Mononuclear cell (primary cell): Measurements from ENCODE around the gene SS18L1. TPM values are rescaled to one million over a fixed set of nuclear protein-coding genes. Genes with fewer than 3 reads are reported as not detected.

Experiments used
- H3K27me3 ChIP-seq: 2 replicates; pipeline ENCODE4 v1.6.0; 2011; ENCODE audit warnings: low read length, control low read depth; ENCODE audit not compliant: insufficient read depth
- H3K4me1 ChIP-seq: 2 replicates; pipeline ENCODE4 v1.5.1; 2011; ENCODE audit warnings: mild to moderate bottlenecking, low read length, control low read depth; ENCODE audit not compliant: insufficient read depth
- H3K4me3 ChIP-seq: 2 replicates; pipeline ENCODE4 v1.5.1; 2011; ENCODE audit warnings: mild to moderate bottlenecking, low read length, moderate library complexity
- H3K9me3 ChIP-seq: 2 replicates; pipeline ENCODE4 v1.5.1; 2011; ENCODE audit warnings: low read depth, mild to moderate bottlenecking, control low read depth, low read length
- total RNA-seq: library from RNA; depleted of rRNA; stranded (reverse); fragments of >200 nt; gene quantifications from one replicate; pipeline ENCODE4 v1.2.3, GENCODE V29; 2012

The SS18L1 gene
- total RNA-seq, 1 donor = 6.3 TPM

DNA sequence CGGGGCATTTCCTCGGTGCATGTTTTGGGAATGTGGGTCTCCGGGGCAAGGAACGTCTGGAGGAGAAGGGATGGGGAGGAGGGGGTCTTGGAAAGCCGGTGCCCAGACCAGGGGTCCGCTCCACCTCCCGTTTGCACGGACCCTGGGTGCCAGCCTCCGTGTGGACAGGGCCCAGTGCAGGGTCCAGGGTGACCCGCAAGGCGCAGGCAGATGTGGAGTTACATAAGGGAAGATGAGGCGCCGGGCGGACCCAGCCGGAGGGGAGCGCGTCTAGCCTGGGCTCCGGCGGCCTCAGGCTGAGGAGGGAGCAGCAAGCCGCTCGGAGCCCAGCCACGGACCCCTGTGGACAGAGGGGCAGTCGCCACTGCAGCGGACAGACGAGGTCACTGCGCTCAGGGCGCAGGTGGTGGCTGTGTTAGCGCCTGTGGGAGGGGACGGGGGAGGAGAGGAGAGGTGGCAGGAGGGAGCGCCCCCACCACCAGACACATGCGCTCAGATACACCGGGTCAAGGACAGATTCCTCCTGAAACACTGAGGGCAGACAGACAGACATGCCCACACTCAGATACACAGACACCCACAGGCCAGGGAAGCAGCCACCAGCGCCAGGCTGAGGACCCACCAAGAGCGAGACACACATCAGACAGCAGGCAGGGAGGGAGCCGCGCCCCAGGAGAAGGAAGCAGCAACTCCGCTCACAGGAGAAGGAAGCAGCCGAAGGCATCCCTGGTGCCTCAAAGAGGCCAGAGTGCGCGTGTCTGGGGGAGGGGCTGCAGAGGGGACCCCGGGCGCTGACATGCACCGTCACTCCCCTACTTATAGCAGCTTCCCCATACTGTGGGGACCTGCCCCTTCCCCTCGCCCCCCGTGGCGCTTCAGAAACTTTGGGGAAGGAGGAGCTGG, 77.3 kb downstream of the SS18L1 start:
- Histone ChIP-seq H3K4me3 (no peak overlapping the region), H3K27me3 (peaks cover 24% of the 10 kb centered on the region), H3K4me1 (no peaks in the 10 kb centered on the region), H3K9me3 (no peaks in the 10 kb centered on the region)

DNA sequence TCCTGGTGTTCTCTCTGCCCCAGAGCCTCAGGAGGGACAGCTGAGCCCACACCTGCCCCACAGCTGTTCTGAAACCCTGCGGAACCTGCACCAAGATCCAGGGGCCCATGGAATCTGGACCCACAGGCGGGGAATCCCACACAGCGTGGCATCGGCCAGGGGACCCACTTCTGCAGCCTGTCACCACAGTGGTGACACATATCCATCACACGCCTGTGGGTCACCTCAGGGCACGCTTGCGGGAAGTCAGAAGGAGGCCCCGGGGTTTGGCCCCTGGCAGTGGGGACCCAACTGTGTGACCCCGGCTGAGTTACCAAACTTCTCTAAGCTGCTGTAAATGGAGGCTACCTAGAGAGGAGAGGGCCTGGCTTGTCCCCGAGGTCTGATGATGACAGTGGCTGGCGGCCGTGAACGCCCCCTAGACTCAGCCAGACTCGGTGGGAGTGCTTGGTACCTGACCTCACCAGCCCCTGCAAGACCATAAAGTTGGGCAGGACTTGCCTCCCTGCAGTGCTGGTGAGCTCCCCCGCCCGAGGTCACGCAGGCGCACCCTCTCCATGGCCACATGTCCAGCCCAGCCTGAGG, 78.8 kb downstream of the SS18L1 start:
- Histone ChIP-seq H3K4me1 (no peaks in the 10 kb centered on the region), H3K9me3 (no peaks in the 10 kb centered on the region), H3K4me3 (no peak overlapping the region), H3K27me3 (peaks cover 24% of the 10 kb centered on the region)

DNA sequence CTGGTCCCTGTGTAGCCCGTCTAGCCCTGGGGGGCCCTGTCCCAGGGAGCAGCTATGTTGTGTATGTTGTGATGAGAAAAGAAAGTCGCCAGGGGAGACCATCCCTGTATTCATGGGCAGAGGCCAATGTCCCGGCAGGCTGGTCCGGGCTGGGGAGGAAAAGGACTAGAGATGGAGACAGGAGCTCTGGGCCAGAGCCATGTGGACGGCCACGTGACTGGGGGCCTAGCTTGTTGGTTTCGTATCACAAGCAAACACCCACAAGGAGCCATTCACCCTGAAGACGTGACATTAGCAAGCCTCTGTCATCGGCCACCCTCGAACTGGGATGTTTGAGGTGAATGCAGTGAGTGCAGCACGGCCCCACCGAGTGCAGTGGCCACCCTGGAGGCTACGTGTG, 79.4 kb downstream of the SS18L1 start:
- H3K4me1 ChIP-seq = no peaks in the 10 kb centered on the region
- no peaks in the 10 kb centered on the region for H3K9me3 ChIP-seq
- no peak overlapping the region for H3K4me3 ChIP-seq
- peaks cover 24% of the 10 kb centered on the region for H3K27me3 ChIP-seq

DNA sequence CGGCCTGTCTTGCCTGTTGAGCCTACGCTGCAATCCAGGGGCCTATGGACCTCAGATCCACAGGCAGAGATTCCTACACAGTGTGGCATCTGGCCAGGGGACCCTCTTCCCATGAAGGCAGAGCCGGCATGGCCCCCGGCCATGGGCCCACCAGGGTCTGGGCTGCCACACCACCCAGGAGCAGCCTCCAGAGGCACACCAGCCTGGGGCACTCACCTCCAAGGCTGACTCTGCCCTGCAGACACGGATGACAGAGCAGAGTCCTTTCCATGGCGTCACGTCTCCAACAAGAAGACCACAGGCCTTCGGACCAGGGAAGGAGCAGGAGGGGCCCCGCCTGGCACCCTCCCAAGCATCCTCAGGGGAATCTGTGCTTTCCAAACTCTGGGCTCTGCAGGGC, 80.0 kb downstream of the SS18L1 start:
- H3K9me3 ChIP-seq = no peaks in the 10 kb centered on the region
- H3K4me1 ChIP-seq = no peaks in the 10 kb centered on the region
- peaks cover 19% of the 10 kb centered on the region for H3K27me3 ChIP-seq
- H3K4me3 ChIP-seq = no peak overlapping the region

DNA sequence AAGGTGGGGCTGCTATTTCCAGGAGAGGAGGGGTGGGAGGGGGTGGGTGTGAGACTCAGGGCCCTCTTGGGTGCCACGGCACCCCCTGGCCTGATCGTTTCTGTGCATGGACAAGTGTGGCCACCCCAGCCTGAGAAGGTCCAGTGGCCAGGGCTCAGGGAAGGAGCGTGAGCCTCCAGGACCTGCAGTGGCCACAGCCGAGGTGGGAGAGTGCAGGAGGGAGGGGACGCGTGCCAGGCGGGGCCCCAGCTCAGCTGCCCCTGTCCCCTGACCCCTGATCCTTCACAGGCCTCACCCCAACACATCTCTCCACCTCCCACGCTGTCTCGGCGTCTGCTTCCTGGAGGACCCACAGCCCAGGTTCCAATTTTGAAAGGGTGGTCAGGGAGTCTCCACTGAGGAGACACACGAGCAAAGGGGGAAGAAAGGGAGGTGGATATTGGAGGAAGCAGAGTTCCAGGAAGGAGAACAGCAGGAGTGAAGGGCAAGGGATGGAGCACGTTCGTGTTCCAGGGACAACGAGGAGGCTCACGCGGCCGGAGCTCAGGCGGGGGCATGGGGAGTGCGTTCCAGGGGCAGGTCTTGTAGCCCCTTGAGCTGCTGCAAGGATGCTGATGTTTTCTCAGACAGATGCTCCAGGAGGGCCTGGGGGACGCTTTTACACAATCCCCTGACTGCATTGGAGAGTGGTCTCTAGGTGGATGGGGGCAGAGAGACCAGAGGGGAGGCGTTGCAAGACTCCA, 80.7 kb downstream of the SS18L1 start:
- no peaks in the 10 kb centered on the region for H3K4me1 ChIP-seq
- no peaks in the 10 kb centered on the region for H3K9me3 ChIP-seq
- no peak overlapping the region for H3K4me3 ChIP-seq
- peaks cover 16% of the 10 kb centered on the region for H3K27me3 ChIP-seq

DNA sequence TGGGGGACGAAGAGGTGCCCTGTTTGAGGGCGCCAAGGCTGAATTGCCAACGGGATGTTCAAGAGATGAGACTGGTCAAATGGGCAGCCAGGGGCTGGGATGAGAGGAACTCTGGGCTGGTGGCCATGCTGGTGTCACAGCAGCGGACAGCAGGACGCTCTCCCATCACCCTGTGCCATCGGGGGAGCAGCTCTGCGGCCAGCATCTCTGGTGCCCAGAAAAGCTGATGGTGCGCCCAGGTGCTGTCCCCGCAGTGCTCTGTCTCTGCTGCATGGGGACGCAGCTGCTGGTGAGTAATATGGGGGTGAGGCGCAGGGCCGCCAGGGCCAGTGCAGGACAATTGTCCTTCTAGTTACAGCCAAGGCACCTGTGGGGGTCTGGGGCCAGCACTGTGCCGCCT, 81.5 kb downstream of the SS18L1 start:
- H3K4me3 ChIP-seq = no peak overlapping the region
- H3K27me3 ChIP-seq = peaks cover 16% of the 10 kb centered on the region
- no peaks in the 10 kb centered on the region for H3K9me3 ChIP-seq
- no peaks in the 10 kb centered on the region for H3K4me1 ChIP-seq

DNA sequence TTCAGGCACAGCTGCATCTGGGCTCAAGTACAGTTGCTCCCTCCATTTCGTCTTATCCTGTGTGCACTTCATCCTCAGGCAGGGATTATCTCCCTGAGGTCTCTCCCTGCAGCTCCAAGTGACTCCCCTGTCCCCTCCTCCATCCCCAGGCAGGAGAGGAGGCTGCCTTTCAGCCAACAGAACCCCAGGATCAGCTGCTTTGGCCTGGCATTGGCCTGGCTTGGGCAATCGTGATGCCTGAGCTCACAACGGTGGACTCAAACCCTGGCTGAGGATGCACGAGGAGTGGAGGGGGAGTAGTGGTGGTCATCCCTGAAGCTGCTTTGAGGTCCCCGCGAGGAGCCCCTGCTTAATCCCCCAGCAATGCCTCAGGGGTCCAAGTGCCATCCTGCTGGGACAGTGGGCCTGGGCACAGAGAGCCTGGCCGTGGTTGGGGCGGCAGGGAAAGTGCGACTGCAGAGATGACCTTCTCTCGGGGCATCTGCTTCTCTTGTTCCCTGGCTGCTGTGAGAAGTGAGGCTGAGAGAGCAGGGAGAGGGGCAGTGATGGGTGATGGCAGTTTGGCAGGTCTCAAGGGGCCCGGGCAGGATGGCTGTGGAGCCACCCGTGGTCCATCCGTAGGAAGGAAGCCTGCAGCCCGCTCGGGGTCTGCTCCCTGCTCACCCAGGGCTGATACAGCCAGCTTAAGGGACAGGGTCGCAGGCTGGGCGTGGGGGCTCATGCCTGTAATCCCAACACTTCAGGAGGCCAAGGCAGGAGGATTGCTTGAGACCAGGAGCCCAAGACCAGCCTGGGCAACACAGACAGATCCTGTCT, 82.5 kb downstream of the SS18L1 start:
- Histone ChIP-seq H3K27me3 (peaks cover 10% of the 10 kb centered on the region), H3K4me1 (no peaks in the 10 kb centered on the region), H3K9me3 (no peaks in the 10 kb centered on the region), H3K4me3 (no peak overlapping the region)

DNA sequence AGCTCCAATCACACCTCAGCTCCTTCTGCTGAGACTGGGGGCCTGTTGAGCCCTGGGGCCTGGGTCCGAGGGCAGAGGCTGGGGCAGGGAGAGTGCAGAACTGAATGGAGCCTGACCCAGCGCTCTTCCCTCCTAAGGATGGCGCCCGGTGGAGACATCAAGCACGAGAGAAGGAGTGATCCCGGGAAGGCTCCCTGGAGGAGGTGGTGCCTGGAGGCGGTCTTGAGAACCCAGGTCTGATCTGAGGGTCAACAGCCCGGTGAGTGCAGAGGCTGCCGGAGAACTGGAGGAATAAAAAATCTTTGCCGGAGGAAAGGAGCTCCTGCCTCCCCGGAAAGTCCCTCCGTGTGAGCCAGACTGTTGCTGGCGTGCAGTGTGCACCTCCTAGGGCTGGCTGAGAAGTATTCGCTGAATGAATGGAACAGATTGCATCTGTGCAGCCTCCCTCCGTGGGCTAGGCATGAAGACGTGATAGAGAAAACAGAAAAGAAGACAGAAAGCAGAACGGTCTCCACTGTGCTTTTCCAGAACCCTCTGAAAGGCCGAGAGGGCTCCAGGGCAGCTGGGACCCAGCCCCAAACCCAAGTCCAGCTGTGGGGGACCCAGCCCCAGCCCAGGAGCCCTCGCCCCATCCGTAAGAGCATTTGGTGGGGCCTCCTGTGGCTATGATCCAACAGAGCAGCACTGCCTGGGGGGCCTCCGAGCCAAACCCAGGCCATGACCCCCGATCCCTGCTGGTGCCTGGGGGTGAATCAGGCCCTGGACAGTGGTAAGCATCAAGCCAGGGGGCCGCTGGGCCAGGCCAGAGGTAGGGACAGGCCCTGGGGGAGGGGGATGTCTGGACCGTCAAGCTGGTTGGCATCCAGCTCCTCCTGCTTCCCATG, 83.4 kb downstream of the SS18L1 start:
- no peak overlapping the region for H3K4me3 ChIP-seq
- no peaks in the 10 kb centered on the region for H3K4me1 ChIP-seq
- H3K9me3 ChIP-seq = no peaks in the 10 kb centered on the region
- H3K27me3 ChIP-seq = peaks cover 2% of the 10 kb centered on the region

DNA sequence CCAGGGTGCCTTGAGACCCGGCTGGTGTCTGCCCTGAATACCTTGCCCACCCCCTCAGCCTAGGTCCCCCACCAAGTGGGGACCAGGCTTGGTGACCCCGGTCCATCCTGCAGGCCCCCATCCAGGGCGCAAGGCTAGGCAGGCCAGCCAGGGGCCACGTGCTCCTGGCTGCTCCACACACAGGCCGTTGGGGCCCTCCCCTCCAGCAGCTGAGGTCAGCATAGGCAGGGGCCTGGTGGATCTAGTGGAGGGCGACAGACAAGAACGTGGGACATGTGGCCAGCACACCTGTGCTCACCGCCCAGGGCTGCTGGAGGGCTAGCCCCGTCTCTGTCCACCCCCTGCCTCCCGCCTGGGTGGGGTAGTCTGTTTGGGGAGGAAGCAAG, 84.0 kb downstream of the SS18L1 start:
- Histone ChIP-seq H3K27me3 (no peaks in the 10 kb centered on the region), H3K9me3 (no peaks in the 10 kb centered on the region), H3K4me3 (no peak overlapping the region), H3K4me1 (no peaks in the 10 kb centered on the region)

DNA sequence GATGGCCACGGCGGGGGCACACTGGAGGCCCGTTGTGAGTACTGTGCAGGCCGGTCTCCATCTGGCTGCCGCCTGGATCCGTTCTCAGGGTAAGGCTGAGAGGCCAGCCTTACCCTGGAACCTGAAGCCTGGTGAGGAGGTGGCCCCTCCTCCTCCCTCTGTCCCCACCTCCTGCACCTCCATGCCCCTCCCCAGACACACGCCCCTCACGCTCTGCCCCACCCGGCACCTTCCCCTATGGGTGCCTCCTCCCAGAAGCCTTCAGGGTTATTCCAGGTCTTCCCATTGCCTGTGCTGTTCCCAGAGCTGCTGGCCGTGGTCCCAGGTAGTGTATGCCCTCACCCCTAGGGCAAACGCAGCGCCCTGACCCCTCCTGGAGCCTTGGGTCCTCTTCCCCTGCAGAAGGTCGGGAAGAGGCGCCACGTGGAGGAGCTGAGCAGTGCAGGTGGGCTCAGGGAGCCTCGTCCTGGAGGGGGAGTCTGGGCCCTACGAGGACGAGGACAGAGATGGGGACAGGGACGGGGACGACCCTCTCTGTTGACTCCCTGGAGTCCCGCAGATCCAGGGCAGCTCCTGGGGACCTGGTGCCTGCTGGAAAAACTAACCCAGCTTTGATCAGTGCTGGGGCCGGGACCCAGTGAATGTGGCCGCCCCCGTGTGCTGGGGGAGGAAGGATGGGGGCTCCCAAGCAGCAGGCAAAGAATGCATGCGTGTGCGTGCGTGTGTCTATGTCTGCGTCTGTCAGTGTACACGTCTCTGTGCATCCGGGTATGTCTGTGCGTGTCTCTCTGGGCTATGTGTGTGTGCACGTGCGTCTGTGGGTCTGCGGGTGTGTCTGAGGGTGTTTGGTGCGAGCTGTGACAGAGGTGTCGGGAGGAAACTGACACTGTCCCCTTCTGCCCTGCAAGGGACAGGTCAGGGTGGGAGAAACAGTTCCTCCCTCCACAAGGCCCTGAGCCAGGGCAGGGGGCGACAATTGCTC, 84.7 kb downstream of the SS18L1 start:
- Histone ChIP-seq H3K9me3 (no peaks in the 10 kb centered on the region), H3K4me1 (no peaks in the 10 kb centered on the region), H3K27me3 (no peaks in the 10 kb centered on the region), H3K4me3 (no peak overlapping the region)

DNA sequence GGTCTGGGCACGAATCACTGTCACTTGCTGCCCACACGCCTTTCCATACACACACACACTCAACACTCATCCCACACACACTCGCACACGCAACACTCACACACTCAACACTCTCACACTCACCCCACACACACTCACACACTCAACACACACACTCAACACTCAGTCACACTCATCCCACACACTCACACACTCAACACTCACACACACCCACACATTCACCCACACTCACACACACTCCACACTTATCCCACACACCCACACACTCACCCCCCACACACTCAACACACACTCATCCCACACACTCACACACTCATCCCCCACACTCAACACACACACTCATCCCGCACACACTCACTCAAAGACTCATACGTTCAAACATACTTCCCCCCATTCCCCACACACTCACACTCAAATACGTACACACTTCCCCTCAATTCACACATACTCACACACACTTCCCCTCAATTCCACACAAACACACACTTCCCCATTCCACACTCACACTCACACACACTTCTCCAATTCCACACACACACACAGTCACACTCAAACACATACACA, 85.5 kb downstream of the SS18L1 start:
- no peaks in the 10 kb centered on the region for H3K9me3 ChIP-seq
- H3K27me3 ChIP-seq = no peaks in the 10 kb centered on the region
- no peak overlapping the region for H3K4me3 ChIP-seq
- H3K4me1 ChIP-seq = no peaks in the 10 kb centered on the region

DNA sequence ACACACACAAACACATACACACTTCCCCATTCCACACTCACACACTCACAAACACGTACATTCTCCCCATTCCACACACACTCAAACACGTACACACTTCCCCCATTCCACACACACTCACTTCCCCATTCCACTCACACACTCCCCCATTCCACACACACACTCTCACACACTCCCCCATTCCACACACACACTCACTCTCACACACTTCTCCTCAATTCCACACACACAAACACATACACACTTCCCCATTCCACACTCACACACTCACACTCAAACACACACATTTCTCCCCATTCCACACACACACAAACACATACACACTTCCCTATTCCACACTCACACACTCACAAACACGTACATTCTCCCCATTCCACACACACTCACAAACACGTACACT, 86.1 kb downstream of the SS18L1 start:
- Histone ChIP-seq H3K27me3 (no peaks in the 10 kb centered on the region), H3K4me3 (no peak overlapping the region), H3K9me3 (no peaks in the 10 kb centered on the region), H3K4me1 (no peaks in the 10 kb centered on the region)

DNA sequence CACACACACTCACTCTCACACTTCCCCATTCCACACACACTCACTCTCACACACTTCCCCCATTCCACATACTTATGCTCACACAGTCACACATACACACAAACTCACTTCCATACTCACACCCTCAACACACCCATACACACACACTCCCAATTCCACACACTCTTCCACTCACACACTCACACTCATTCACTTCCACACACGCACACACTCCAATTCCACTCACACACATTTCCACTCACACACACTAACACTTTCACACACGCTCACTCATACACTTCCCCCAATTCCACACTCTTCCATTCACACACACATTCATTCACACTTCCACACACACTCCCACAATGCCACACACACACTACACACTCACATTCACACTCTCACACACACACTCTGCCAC, 86.7 kb downstream of the SS18L1 start:
- Histone ChIP-seq H3K4me1 (no peaks in the 10 kb centered on the region), H3K9me3 (no peaks in the 10 kb centered on the region), H3K4me3 (no peak overlapping the region), H3K27me3 (no peaks in the 10 kb centered on the region)
